HG02610 (cell line): Measurements from ENCODE around the gene BICD2.

Experiments used
- ATAC-seq: cut with Tn5 transposase; IDR thresholded peaks from one replicate; pipeline ENCODE4 v1.9.1; 2021; ENCODE audit warnings: mild to moderate bottlenecking, moderate library complexity; ENCODE audit not compliant: unreplicated experiment

BICD2 gene

DNA sequence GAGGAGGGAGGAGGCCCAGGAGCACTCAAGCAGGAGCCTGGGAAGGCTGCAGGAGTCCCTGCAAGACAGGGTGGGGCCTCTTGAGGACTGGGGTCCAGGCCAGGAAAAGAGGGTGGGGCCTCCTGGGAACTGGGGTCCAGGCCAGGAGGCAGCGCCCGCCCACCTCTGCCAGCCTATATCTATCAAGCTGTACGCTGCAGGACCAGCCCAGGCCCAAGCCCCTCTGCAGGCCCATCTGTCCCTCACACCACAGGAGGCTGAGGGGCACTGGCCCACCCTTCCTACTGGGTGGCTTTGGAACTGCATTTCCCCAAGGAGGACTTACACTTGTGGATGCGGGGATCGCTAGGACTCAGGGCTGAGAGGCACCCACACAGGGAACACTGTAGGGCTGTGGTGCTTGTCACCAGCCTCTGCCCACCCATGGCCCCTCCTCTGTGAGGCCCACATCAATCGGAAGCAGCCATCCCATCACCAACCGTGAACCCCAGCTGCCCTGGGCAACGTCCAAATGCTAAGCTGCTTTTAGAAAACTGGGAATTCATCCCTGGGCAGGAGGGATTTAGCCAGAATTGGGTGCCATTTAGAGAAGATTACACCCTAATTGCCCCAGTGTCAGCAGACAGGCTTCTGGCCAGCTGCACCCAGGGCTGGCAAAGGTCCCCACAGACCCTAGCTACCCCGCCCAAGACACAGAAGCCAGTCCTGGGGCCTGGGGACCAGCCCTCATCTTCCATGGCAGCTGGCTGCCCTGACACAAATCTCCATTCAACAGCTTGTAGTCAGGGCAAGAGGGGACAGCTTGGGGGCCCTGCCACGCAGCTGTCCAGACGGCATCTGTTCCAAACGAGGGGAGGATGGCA, 15.3 kb downstream of the BICD2 start:
- no peak for ATAC-seq

DNA sequence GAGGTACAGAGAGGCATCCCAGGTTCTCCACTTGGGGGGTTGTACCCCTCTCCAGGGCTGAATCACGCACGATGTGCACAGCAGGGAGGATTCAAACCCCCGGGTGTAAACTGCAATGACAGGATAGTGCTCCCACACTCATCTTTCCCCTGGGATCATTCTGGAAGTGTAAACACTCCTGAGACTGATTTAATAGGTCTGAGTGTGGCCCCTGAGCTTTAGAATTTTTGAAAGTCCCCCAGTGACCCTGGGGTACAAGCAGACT, 16.5 kb downstream of the BICD2 start:
- ATAC-seq: no peak

- ATAC-seq: no peak
Observed at GRCh38 chr9:92747459-92748232, 17.0 kb downstream of the BICD2 start.

GRCh38 chr9:92746567-92747458, 17.8 kb downstream of the BICD2 start:
- ATAC-seq: no peak

DNA sequence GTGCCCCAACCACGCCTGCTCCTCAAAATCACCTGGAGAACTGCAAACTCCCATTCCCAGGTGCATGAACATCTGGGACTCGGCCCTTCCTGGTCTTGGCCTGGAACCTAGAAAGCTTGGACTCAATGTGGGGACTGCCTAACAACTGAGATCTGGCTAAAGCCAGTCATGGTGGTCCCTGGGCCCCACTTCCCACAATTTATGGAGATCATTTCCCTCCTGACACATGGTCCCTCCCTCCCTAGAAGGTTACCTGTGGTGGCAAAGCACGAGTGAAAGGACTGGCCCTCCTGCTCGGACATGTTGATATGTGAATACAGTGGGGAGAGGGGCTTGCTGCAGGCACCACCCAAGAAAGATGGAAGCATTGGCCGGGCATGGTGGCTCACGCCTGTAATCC, 18.8 kb downstream of the BICD2 start:
- no peak for ATAC-seq

DNA sequence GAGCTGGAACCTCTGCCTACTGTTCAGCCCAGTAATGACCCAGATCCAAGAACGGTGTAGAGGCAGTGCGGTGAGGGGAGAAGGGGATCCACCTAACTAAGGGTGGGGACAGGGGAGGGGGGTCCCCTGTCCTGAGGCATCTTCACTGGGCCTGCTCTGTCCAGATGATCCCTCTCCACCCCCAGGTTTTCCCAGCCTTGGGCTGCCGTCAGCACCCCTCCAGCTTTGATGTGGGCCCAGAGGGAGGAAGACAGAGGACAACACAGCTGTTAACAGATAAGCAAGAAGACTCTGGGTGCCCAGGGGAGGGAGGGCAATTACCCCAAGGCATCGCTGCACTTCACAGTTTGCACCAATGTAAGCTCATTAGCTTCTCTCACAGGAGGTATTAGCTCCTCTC, 19.3 kb downstream of the BICD2 start:
- no peak for ATAC-seq

DNA sequence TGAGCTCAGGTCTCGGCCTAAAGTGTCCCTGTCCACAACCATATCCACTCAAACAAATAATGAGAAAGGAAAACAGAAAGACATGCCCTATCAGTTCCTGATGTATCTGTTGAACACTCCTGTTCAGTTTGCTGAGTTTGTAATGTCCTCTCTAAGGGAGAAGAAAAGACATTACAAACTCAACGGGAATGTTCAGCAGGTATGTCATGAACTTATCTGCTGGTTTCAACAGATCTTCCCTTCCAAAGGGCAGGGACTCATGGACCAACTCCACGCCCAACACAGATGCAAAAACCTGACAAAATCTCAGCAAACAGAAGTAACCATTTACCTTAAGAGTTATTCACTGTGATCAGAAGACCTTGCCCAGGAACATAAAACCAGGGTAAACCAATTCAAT, 23.7 kb downstream of the BICD2 start:
- no peak for ATAC-seq

- no peak for ATAC-seq
Observed at GRCh38 chr9:92740446-92740961, 24.1 kb downstream of the BICD2 start.

GRCh38 chr9:92740009-92740408, 24.6 kb downstream of the BICD2 start:
- no peak for ATAC-seq

- ATAC-seq: no peak
Observed at GRCh38 chr9:92739346-92739970, 25.2 kb downstream of the BICD2 start.

GRCh38 chr9:92738661-92739081, 26.0 kb downstream of the BICD2 start:
- ATAC-seq: no peak

GRCh38 chr9:92737611-92738299, 26.9 kb downstream of the BICD2 start:
- ATAC-seq: no peak

GRCh38 chr9:92737216-92737606, 27.4 kb downstream of the BICD2 start:
- no peak for ATAC-seq

DNA sequence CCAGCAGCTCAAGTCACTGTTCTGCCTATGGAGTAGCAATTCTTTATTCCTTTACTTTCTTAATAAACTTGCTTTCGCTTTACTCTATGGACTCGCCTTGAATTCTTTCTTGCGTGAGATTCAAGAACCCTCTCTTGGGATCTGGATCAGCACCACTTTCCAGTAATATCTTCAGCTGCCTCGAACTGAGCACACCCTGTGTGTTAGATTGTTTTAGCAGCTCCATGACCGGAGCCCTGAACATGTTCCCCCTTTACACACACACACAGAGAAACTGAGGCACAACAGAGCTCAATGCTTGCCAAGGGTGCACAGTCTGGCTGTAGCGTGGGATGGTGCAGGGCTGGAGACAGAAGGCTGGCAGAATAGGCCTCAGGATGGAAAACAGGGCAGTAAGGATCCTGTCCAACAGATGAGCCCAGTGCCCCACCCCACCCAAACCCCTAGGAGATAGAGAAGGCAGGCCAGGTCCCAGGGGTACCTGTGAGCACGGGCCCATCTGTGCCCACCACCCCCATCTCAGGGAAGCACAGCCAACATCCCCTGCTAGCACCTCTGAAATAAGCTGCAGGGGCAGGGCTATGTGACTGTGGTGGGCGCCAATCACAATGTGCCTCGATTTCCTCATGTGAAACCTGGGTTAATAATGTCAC, 27.9 kb downstream of the BICD2 start:
- no peak for ATAC-seq

- ATAC-seq: no peak
Observed at GRCh38 chr9:92735636-92736562, 28.7 kb downstream of the BICD2 start.

- ATAC-seq: no peak
Observed at GRCh38 chr9:92734931-92735635, 29.6 kb downstream of the BICD2 start.

GRCh38 chr9:92730897-92731296, 33.7 kb downstream of the BICD2 start:
- ATAC-seq: no peak

GRCh38 chr9:92729735-92730155, 34.9 kb downstream of the BICD2 start:
- no peak for ATAC-seq
